ENCODE results near the gene MMP20. TPM values are rescaled to one million over a fixed set of nuclear protein-coding genes. Genes with fewer than 3 reads are reported as not detected.
A peak's percentile ranks its signal among the peaks of the same experiment; 100 is the strongest.

MMP20 gene
- total and polyA plus RNA-seq, 4 donors, result not detected

GRCh38 chr11:102592634-102593581, 32.2 kb downstream of the MMP20 start:
- DNase-seq (no peak), ATAC-seq (ENCODE audit: insufficient read depth, low FRiP score) (no peak)
- H3K4me1 ChIP-seq (ENCODE audit: control insufficient read depth in 5 of 5, insufficient read depth in 5 of 5, low read length in 5 of 5), result peaks cover 0 to 3% (median 0%) of the 10 kb centered on the region in 5 donors
- H3K27me3 ChIP-seq (ENCODE audit: control insufficient read depth in 3 of 3, insufficient read depth in 3 of 3, low read length in 2 of 3), result no peaks in the 10 kb centered on the region
- H3K27ac ChIP-seq (ENCODE audit: low read depth in 1 of 2, low read length in 1 of 2), result no peak overlapping the region
- peak; percentile 10 for TF ChIP-seq CTCF (IDR thresholded peaks at IDR 0.05; ENCODE audit: control extremely low read depth, extremely low read depth)
- no peaks in the 10 kb centered on the region for H3K9me3 ChIP-seq (ENCODE audit: control insufficient read depth in 4 of 4, insufficient read depth in 3 of 4, low read length in 3 of 4)
- H3K9ac ChIP-seq (ENCODE audit: insufficient read depth in 1 of 2, low read length in 2 of 2), result no peak overlapping the region
- H3K4me3 ChIP-seq, result no peak overlapping the region
- H3K36me3 ChIP-seq (ENCODE audit: control insufficient read depth in 4 of 4, insufficient read depth in 4 of 4, low read length in 4 of 4), result no peaks in the 10 kb centered on the region
- 92 to 93% methylated on average over 11 of the region's 11 CpGs for WGBS, 2 donors

DNA sequence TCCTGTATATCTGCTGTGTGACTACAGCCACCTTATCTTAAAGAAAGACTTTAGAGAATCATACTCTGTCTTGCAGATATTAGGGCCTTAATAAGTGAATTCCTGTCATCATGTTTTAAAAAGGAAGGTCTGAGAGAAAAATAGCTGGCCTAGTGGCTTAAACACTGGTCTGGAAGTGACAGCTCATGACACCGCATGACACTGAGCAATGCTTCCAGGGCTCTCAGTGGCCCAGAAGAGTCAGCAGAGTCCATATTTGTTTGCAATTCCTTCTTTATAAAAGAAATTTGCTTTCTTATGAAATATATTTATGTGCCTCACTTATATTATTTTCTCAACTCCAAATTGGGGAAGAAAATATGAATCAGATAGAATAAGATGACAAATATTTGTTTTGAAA, 33.0 kb downstream of the MMP20 start:
- 97 to 100% methylated on average over 1 of the region's 1 CpG for WGBS, 2 donors
- no peak overlapping the region for H3K27ac ChIP-seq (ENCODE audit: low read depth in 1 of 2, low read length in 1 of 2)

GRCh38 chr11:102591160-102591718, 33.9 kb downstream of the MMP20 start:
- no peak overlapping the region for H3K9ac ChIP-seq (ENCODE audit: insufficient read depth in 1 of 2, low read length in 2 of 2)
- no peaks in the 10 kb centered on the region for H3K36me3 ChIP-seq (ENCODE audit: control insufficient read depth in 4 of 4, insufficient read depth in 4 of 4, low read length in 4 of 4)
- TF ChIP-seq CTCF (IDR thresholded peaks at IDR 0.05; ENCODE audit: control extremely low read depth, extremely low read depth), result no peak
- H3K9me3 ChIP-seq (ENCODE audit: control insufficient read depth in 4 of 4, insufficient read depth in 3 of 4, low read length in 3 of 4), result no peaks in the 10 kb centered on the region
- WGBS, 2 donors, result 85 to 92% methylated on average over 5 of the region's 5 CpGs
- no peak overlapping the region for H3K4me3 ChIP-seq
- H3K4me1 ChIP-seq (ENCODE audit: control insufficient read depth in 5 of 5, insufficient read depth in 5 of 5, low read length in 5 of 5), result peaks cover 0 to 3% (median 0%) of the 10 kb centered on the region in 5 donors
- no peaks in the 10 kb centered on the region for H3K27me3 ChIP-seq (ENCODE audit: control insufficient read depth in 3 of 3, insufficient read depth in 3 of 3, low read length in 2 of 3)
- DNase-seq (no peak), ATAC-seq (ENCODE audit: insufficient read depth, low FRiP score) (no peak)
- H3K27ac ChIP-seq (ENCODE audit: low read depth in 1 of 2, low read length in 1 of 2), result no peak overlapping the region

More for the DNA sequence above, 33.0 kb downstream of the MMP20 start:
- H3K4me3 ChIP-seq, result no peak overlapping the region
- H3K9ac ChIP-seq (ENCODE audit: insufficient read depth in 1 of 2, low read length in 2 of 2), result no peak overlapping the region
- H3K36me3 ChIP-seq (ENCODE audit: control insufficient read depth in 4 of 4, insufficient read depth in 4 of 4, low read length in 4 of 4), result no peaks in the 10 kb centered on the region
- no peaks in the 10 kb centered on the region for H3K9me3 ChIP-seq (ENCODE audit: control insufficient read depth in 4 of 4, insufficient read depth in 3 of 4, low read length in 3 of 4)
- DNase-seq (no peak), ATAC-seq (ENCODE audit: insufficient read depth, low FRiP score) (no peak)
- no peak for TF ChIP-seq CTCF (IDR thresholded peaks at IDR 0.05; ENCODE audit: control extremely low read depth, extremely low read depth)
- peaks cover 0 to 3% (median 0%) of the 10 kb centered on the region in 5 donors for H3K4me1 ChIP-seq (ENCODE audit: control insufficient read depth in 5 of 5, insufficient read depth in 5 of 5, low read length in 5 of 5)
- no peaks in the 10 kb centered on the region for H3K27me3 ChIP-seq (ENCODE audit: control insufficient read depth in 3 of 3, insufficient read depth in 3 of 3, low read length in 2 of 3)
